ENCODE measurements around the gene COPRS.

- TF ChIP-seq CTCF (IDR thresholded peaks at IDR 0.05), result no peak
- TF ChIP-seq POLR2A (IDR thresholded peaks at IDR 0.05), result no peak
Observed at GRCh38 chr17:31907342-31907962, 48.4 kb upstream of the COPRS start.
